ENCODE results near the gene PDE4D.

Gene PDE4D

DNA sequence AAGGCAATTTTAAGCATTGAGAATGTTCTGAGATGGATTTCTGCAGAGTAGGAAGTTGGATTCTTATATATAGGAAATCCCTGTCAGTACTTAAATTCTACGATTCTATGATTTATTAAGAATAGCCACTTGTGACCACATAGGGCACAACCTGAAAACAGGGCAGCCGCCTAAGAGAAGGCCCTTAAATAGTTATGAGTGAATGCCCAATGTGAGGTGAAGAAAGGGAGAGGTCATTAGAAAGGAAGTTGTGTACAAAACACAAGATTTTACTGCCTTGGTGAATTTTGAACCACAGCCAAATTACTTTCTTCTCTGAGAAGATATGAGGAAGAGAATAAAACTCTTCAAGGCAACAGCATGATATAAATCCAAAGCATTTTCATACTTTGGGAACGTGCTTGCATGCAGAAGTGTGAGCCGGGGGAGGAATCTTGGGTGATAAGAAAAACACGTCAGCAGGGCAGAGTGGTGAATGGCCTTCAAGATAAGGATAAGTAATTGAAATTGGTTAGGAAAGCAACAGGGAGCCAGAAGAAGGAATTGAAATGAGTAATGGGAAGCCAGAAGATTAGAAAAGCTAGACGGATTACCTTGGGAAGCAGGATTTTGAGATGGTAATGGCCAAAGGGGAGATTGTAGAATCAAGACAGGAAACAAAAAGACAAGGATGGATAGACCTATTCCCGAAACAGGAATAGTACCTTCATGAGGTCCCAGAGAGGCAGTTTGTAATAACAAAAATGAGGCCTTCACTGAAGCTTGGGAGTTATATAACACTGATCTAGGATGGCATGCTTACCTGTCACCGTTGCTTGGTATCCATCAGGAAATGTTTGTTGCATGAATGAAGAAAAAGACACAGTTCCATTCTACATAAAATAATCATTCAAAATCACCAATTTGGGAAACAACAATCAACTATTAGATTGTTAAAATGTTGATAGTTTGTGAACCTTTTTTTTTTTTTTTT, 244.3 kb downstream of the PDE4D start:
- peak; percentile 58 for FAIRE-seq

DNA sequence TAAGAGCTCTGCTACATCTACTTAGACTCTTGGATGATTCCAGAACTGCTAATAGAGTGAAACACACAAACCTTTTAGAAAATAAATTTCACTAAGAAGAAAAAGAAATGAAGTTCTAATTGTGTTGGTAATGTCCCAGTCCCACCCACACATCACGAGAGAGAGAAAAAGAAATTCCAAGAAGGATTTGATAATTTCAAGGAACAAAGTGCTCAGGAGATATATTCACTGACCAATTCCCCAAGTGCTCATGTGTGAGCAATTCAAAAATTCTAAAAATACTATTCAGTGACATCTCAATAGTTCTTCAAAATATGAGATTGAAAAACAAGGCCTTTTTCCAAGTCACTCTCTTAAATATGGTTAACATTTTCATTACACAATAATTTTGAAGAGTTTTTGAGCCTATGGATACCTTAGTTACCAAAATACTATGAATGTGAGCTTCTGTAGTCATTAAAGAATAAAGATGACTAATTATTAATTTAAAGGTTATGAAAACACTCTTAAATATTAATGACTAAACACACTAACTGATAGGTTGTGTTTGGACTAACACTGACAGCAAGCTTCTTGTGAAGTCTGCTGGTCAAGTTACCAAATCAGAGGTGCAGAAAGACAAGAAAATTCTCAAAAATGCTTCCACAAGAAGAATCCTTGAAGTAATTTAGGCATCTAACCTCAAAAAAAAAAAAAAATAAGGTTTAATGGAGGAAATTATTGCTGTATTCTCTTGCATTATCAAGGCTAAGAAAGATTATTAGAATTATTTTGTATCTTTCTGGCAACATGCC, 245.3 kb downstream of the PDE4D start:
- FAIRE-seq, result peak; percentile 69

DNA sequence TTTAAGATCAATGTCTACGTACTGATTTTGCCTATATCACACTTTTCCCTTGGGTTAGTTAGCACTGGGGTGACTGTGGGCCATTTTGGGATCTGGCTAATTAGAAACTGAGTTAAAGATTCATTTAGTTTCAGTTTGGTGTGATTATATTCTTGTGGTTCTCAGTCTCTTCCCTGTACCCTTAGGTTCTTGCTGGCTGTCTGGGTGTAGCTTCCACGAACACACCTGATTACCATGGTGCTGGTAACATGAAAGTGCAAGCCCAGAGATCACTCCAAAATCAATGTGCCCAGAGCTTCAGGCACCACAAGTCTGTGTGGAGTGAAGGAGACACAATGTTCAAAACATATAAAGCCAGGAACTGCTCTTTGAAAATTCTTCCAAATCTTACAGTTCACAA, 248.1 kb downstream of the PDE4D start:
- no peak for FAIRE-seq

DNA sequence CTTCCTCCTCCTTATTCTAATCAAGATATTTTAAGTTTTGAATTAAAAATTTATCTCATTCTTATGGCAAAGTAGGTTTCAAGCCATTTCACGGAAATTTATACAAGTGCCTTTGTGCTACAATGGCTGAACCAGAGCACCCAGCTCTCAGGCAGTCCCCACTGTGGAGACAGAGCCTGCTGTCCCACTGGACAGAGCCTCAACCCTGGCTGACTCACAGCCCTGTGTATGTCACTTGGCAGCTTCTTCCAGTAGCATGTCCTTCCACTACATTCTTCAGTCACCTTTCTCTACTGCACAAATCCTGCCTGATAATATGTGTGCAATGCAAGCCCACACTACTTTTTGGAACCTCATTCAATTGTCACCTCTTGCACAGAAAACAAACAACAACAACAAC, 253.1 kb downstream of the PDE4D start:
- no peak for FAIRE-seq

DNA sequence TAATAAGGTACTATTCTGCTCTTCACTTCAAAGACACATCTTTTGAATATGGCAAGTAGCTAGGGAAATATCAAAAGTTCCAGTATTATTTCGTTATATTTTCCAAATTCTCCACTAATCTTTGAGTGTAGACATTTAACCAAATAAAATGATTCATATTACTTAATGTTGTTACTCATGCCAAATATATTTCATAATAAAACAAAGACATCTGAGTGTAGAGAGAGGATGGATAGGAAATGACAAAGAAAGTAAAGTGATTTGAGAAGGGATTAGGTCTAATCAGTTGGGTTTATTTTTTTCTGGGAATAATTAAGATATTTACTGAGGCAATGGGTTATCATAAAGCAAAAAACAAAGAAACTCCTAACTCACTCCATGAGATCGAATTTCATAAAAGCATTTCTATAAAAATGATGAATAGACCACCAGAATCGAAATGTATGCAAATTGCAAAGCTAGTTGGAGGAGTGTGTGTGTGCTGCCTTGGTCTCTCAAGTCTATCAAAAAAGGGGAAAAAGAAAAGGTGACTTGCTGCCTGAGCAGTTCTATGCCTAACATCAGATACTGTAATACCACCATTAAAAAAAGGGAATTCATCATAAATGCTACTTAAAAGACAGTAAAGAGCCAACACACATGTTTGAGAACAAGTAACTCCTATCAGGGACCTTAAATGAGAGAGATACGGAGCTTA, 255.5 kb downstream of the PDE4D start:
- FAIRE-seq, result no peak

DNA sequence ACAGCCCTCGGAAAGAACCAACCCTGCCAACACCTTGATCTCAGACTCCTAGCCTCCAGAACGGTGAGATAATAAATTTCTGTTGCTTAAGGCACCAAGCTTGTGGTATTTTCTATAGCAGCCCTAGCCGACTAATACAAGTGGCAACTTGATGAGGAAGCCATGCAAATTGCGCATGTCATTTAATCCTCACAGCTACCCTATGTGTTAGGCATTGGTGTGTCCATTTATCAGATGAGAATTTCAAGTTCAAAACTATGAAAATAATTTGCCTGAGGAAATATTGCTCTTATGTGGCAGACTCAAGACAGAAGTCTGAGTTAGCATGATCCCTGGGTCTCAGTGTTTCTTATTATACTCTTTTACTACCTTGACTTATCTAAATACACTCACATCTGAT, 264.0 kb downstream of the PDE4D start:
- no peak for FAIRE-seq

DNA sequence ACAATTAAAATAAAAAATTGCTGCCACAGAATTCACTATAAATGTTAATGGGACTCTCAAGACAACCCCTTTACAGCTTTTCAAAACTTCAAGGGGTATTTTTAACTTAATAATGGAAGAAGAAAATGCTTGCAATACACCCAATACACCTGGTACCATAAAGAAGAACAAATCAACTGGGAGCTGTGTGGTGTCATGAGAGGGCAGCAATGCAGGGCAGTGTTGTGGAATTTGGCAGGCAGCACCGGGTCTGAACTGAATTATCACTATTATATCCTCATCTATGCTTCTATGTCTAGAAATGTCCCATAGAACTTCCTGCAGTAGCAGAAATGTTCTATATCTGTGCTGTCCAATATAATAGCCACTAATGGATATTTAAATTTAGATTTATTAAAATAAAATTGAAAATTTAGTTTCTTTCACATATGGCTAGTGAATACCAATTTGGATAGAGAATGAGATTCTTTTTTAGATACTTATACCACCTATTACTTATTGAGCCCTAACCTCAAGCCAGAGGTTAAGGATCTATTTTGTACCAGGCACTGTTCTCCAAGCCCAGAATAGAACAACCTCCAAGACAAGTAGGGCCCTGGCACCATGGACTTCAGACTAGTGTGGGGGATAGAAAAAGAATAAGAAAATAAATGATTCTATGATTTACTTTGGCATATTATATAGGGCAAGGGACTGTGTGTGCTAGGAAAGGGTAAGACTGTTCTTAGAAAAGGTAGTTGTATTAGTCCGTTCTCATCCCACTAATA, 265.3 kb downstream of the PDE4D start:
- FAIRE-seq, result no peak

DNA sequence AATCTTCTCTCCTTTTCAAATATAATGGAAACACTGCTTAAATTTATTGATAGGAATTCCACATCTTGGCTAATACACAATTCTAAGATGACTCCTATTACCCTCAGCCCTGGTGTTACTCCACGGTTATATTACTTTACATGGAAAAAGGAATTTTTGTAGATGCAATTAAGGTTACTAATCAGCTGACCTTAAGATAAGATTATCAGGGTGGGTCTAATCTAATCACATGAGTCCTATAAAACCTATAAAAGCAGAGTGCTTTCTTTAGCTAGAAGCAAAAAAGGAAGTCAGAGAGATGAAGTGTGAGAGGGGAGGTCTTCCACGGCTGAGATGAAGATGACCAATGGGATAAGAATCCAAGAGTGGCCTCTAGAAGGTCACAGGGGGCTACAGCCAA, 268.6 kb downstream of the PDE4D start:
- no peak for FAIRE-seq

DNA sequence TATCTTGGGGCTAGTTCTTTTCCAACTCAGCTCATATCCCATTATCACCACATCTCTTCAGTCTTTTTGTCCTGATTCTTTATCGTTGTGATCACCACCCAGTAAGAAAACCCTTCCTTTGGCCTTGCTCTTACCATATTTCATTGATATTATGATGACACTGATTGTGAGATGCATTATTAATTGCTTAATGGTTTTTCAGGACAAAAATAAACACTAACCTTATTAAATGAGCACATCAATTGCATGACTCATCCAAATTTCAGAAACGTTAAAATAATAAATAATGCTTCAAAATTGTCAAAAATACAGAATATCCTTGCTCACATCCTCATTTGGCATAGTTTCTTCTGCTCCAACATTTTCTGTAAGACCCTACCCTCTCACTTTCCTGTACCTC, 270.7 kb downstream of the PDE4D start:
- no peak for FAIRE-seq

DNA sequence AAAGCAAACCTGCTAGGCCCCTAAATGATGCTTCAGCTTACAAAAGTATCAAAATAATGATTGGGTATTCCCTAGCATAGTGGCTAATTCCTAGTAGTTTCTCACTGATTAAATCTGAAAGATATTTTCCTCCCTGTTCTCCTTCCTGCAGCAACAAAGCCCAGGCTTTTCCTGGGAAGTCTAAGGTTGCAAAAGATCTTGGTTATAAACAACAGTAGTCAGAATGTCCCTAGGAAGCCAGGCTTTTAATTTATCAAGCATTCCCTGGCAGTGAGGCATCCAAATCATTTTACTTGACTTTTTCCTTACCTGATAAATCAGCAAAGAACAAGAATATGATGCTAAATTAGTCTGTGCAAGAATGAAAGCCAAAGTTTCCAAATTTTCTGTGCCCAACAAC, 272.0 kb downstream of the PDE4D start:
- no peak for FAIRE-seq

DNA sequence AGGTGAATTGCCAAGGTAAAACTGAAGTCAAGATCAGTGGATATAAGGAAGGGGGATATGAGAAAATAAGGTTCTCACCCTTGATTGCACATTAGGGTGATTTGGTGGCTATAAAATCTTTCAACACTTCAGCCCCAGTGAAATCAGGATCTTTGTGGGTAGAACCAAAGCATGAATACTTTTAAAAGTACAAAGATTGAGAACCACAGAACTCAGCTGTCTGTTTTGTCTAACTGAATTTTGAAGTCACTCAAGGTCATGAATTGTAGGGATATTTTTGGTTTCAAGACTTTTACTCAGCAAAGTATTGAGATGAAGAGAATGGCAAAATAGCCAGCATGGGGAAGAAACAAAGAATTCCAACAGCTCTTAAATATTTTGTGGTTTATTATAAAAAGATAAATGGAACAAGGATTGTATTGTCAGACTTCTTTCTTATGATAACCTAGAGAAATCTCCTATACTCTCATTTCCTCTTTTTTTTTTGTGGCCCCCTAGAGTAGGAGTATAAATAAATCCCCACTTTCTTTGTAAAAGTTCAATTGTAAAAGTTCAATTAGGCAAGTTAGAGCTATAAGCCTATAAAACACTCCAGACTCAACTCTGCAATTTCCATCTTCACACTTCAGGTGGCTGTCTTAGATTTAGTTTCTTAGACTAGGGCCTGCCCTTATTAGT, 272.9 kb downstream of the PDE4D start:
- FAIRE-seq, result no peak

DNA sequence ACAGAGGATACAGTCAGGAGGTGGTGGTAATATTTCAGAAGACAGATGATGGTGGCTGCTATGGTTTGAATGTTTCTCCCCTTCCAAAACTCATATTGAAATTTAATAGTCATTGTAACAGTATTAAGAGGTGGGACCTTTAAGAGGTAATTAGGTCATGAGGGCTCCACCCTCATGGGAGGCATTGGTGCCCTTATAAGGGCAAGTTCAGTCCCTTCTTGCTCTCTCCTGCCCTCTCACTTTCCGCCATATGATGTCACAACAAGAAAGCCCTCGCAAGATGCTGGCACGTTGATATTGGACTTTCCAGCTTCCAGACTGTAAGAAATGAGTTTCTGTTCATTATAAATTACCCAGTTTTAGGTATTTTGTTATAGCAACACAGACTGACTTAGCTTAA, 274.9 kb downstream of the PDE4D start:
- FAIRE-seq, result no peak

DNA sequence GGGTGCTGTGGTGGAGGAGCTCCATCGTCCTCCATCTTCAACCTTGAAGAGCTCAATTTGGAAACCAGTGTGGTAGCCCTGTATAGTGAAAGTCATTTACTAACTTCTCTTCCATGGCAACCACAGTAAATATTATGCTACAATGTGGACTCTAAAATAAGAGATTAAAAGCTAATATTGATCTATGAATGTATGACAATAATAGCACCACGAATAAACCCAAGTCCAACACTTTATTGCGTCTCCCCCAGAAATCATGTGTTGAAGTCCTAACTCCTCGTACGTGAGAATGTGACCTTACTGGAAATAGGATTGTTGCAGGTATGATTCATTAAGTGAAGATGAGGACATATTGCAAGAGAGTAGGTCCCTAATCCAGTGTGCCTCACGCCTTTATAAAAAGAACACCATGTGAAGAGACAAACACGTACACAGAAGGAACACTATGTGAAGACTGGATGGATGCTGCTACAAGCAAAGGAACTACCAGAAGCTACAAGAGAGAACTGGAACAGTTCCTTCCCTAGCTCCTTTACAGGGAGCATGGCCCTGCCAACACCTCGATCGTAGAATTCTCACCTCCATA, 276.2 kb downstream of the PDE4D start:
- FAIRE-seq, result peak; percentile 87

DNA sequence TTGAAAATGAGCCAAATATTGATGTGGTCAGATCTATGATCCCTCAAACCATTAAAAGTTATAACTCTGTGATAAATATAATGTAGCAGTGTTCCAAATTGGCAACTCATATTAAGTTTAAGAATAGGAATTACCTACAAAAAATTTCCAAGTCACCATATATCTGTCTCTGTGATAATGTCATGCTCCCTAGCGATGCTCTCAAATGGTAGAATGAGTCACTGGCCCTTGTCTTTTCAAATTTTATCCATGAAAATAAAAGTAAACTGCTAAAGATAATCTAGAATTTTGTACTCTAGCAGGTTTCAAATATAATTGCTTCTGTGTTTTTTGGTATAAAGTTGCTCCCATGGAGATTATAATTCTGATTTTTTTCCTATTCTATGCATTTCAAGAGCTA, 277.1 kb downstream of the PDE4D start:
- peak; percentile 53 for FAIRE-seq

DNA sequence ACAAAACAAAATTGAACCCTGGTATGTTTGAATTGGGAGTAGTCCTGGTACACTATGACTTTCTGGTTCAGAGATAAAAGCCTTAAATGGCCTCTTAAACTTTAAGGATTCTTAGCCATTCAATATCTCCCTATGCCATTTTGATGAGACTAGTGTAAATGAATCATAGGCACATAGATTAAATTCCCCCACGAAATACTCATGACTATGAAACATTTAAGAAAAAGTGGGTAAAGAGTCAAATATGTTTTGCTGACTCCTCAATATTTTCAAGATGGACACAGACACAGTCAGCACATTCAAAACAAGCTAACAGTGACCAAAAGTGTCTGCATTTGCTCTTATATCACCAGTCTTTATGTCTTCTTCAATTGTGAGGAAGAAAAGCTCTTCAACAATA, 278.3 kb downstream of the PDE4D start:
- FAIRE-seq, result no peak

DNA sequence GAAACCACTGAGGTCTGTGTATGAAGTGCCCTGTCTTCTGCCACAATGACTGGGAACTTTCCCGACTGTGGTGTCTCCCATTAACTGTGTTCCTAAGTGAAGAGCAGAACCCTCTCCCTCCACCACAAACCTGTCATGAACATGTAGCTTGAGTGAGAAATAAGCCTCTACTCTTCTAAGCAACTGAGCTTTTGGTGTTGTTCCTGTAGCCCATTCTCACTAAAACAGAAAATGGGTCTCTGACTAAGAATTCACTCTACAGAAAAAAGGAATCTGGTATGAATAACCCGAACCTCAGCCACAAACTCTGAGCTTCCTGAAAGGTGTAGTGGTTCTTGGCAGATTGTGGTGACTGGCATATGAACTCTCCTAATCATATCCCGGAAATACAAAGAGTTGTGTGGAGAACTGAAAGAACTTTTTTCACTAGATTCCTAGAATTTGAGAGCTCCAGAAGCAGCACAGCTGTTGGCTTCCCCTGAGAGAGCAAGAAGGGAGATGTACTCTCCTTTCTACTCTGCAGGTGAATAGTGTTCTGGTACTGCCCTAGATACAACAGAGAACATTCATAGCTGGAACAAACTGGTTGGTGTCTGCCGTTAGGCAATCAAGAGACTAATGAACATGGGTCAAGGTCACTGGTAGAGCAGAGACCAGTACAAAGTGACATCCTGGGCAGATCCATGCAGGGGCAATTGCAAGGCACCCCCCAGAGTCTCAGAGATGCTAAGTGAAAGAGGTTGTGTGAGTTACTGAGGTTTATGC, 283.8 kb downstream of the PDE4D start:
- FAIRE-seq, result no peak

DNA sequence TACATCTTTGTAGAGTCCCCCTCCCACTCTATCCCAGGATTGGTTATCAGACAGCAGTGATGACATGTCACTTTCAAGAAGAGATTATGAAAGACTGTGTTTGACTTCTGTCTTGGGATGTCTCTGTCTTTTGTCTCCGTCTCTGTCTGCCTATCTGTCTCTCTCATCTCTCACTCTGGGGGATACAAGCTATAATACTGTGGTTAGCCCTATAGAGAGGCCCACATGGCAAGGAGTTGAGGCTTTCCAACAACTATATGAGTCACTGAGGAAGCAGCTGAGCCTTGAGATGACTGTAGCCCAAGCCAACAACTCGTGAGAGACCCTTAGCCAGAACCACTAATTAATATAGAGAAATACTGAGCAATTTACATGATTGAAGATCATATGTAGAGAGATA, 284.8 kb downstream of the PDE4D start:
- FAIRE-seq, result no peak

DNA sequence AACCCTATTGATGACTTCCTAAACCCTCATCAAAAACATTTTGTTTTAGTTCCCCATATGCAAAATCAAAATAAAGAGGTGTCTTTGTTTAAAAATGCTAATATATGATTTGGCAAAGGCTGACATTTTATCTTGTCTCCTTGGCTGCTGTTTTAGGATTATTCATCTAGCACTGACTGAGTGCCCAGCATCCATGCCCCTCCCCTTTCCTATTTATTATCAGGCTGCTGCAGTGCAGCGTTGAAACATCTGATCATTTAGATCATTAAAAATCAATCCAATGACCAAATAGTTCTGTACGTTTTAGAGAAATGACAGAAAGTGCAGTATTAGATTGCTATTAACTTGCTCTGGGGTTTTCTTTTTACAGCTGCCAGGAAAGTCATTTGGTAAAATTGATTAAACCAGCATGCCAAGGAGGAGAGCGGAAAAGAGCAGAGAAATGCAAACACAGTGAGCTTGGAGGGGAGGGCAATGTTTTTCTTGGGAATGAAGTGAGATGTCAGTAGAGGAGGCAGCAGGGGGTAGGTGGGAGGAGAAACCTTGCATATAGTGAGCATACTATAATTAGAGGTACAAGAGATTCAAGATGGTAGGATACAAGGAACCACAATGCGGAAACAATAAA, 286.3 kb downstream of the PDE4D start:
- FAIRE-seq, result no peak

DNA sequence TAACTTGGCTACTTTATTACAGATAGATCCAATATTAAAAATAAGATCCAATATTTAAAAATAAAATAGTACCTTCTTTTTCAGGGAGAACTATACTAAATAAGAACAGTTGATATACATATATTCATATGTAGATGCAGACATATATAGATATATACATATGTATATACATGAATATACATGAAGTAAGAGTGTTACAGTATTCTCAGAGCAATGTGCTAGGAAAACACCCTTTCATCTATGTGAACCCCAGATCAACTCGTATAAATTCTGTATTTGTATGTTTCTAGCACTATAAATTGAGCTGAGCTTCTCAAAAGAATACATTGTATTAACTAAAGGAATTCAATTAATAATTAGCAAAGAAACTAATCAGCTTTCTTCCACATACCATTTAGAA, 287.6 kb downstream of the PDE4D start:
- FAIRE-seq, result peak; percentile 49

DNA sequence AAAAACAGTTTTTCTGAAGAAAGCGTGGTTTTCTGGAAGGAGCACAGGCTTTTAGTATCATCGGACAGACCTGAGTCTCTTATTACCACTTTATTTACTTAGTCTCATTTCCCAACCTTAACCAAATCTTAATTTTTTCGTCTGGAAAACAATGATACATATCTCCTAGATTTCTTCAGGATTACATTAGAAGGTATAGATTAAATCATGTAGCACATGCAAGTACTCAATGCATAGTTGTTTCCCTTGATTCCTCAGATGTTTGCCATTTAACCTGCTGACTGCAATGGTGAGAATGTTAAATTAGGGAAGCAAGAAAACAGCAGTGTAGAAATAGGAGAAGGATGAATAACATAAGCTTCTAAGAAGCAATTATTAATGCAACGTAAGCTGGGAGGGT, 289.4 kb downstream of the PDE4D start:
- FAIRE-seq, result no peak

Data from islet of Langerhans (tissue), 1 donor.